Fibroblast of villous mesenchyme (primary cell): ENCODE results near the gene PRKCB. TPM values are rescaled to one million over a fixed set of nuclear protein-coding genes. Genes with fewer than 3 reads are reported as not detected.
"Not testable (repeated sequence)": the region's sequence is repeated elsewhere in the genome, so short reads cannot be mapped to it uniquely, and the experiment has no call there.

Experiments
- DNase-seq: peaks from one replicate; pipeline ENCODE4 v3.0.0-alpha.2; 2010; ENCODE audit warnings: low read depth
- H3K4me3 ChIP-seq: 2 replicates; pipeline ENCODE4 v1.5.1; 2011; ENCODE audit warnings: low read depth, mild to moderate bottlenecking, low read length
- total RNA-seq: library from RNA; depleted of rRNA; stranded (reverse); fragments of >200 nt; gene quantifications from 2 replicates; pipeline ENCODE4 v1.2.3, GENCODE V29; 2012
- TF ChIP-seq, protein P1 (sequence below): IDR thresholded peaks from 2 replicates; pipeline ENCODE4 v1.5.1; 2012; ENCODE audit warnings: low read depth, mild to moderate bottlenecking, low read length; ENCODE audit not compliant: insufficient read depth

PRKCB gene
- total RNA-seq, 1 donor = not detected

DNA sequence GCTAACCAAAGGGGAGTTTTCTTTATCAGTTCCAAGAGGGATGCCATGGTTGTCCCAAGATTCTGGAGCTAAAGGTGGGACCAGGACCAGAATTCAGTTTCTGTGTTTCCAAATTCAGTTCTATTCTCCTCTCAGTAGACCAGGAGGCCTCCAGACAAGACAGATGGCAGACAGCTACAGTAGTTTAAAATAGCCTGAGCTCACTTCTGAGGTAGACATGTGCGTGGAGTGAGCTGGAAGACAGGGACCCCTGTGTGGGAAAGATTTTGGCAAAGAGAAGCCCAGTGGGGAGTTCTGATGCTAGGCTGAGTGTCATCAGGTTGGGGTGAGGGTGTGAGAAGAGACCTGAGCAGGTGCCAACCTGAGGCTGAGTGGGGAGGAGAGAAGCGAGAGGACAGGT is 95.4 kb downstream of the PRKCB start:
- TF ChIP-seq, protein P1, sequence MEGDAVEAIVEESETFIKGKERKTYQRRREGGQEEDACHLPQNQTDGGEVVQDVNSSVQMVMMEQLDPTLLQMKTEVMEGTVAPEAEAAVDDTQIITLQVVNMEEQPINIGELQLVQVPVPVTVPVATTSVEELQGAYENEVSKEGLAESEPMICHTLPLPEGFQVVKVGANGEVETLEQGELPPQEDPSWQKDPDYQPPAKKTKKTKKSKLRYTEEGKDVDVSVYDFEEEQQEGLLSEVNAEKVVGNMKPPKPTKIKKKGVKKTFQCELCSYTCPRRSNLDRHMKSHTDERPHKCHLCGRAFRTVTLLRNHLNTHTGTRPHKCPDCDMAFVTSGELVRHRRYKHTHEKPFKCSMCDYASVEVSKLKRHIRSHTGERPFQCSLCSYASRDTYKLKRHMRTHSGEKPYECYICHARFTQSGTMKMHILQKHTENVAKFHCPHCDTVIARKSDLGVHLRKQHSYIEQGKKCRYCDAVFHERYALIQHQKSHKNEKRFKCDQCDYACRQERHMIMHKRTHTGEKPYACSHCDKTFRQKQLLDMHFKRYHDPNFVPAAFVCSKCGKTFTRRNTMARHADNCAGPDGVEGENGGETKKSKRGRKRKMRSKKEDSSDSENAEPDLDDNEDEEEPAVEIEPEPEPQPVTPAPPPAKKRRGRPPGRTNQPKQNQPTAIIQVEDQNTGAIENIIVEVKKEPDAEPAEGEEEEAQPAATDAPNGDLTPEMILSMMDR = no peak
- H3K4me3 ChIP-seq = no peak overlapping the region
- no peak for DNase-seq

DNA sequence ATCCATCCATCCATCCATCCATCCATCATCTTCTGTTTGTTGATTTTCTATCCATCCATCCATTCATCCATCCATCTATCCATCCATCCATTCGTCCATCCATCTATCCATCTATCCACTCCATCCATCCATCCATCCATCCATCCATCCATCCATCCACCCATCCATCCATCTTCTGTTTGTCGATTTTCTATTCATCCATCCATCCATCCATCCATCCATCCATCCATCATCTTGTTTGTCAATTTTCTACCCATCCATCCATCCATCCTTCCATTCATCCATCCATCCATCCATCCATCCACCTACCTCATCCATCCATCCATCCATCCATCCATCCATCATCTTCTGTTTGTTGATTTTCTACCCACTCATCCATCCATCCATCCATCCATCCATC is 97.9 kb downstream of the PRKCB start:
- H3K4me3 ChIP-seq, DNase-seq: not testable (repeated sequence)

DNA sequence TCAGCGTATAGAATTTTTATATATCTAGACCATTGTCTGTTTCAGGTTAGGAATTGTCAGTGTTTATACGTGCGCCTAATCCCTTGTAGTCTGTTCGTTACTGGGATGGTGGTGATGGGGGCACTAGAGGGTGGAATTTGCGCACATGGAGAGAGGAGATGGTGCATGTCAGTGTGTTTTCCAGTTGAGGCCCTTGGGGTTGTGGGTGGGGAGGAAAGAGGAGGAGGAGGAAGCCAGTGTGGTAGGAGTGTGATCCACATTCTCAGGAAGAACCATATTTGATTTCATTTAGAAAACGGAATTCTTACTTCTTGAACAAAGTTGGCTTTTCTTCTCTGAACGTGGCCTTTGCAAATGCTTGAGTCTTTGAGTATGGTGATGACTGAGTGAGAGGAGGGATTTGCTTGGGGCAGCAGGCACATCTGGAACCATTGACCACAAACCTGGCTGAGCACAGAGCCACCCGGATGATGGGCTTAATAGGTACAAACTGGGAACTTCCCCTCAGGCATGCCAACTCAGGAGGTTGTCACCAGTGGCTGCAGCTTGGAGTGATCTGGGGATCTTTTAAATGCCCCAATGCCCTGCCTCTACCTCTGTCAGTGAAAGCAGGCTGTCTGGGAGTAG is 98.9 kb downstream of the PRKCB start:
- DNase-seq = no peak
- H3K4me3 ChIP-seq = no peak overlapping the region
- TF ChIP-seq, protein P1 = no peak

DNA sequence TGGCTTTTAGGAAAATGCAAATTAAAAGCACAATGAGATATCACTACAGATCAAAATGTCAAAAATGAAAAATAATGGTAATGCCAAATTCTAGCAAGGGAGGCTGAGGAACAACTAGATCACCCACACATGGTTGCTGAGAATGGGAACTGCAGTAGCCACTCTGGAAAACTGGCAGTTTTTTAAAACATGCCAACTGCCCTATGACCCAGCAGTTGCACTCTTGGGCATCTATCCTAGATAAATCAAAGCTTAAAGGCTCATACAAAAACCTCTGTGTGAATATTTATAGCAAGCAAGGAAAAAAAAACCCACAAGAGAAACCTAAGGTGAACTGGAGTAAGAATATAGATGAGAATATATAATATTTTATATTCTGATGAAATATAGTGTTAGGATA is 104.3 kb downstream of the PRKCB start:
- DNase-seq = no peak
- H3K4me3 ChIP-seq = no peak overlapping the region
- TF ChIP-seq, protein P1 = no peak

DNA sequence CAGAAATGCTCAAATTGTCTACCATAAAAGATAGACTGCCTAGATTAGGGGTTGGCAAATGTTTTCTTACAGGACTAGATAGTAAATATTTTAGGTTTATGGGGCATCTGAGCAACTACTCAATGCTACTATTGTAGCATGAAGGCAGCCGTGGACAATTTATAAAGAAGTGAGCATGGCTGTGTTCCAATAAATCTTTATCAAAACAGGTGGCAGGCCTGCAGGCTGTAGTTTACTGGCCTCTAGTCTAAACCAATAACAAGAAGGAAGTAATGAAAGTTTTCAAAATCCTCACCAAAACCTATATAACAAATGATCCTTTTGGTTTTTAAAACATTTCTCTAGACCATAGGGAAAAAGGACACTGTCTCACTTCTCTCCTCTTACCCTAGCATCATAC is 105.2 kb downstream of the PRKCB start:
- DNase-seq = no peak
- no peak overlapping the region for H3K4me3 ChIP-seq
- TF ChIP-seq, protein P1 = no peak

DNA sequence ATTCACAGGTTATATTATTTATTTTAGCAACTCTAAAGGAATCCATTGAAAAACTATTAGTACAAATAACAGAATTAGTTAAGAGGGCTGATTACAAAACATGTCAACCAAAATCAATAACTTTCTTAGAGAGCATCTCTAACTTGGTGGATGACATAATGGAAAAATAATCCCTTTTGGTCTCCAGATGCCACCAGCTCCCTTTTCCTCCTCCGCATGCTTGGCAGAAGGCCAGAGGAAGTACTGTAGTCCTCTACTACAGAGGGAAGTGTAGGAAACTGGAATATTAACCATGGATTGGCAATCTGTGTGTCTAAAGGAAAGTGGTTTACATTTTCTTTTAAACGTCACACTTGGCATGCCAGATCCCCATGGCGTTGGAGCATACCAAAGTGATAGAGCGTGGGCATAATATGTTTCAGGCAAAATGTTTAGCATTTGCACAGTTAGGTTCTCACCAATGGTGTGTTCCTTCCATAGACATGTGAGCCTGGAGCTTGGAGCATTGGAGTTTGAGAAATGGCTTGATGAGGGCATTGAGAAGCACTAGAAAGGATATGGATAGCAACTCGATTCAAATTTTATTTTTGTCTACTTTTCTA is 106.3 kb downstream of the PRKCB start:
- no peak for DNase-seq
- TF ChIP-seq, protein P1 = no peak
- H3K4me3 ChIP-seq = no peak overlapping the region

DNA sequence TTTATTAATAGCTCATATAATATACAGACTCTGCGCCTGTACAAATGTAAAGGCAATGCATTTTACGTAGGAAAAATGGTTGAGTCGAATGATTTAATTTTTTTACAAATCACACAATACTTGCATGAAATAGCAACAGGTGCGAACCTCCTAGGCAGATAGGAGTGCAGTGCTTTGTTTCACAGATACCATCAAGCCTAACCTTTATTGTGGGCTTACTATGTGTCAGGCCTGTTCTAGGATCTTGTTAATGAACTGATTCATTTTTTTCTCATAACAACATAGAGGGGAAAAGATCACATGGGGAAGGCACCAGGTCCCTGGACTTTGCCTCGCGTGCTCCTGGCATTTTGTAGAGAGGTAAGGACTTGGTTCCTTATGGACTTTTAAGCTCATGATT is 107.8 kb downstream of the PRKCB start:
- DNase-seq = no peak
- TF ChIP-seq, protein P1 = no peak

More for the DNA sequence above, 107.8 kb downstream of the PRKCB start:
- H3K4me3 ChIP-seq = no peak overlapping the region
